Adrenal gland (tissue), 12 donors: ENCODE measurements around the gene ZNF335. TPM values are rescaled to one million over a fixed set of nuclear protein-coding genes. Genes with fewer than 3 reads are reported as not detected.

Source experiments
- DNase-seq, 7 donors: peaks; one replicate each; pipeline ENCODE4 v3.0.0-alpha.2; 2019 to 2020
- H3K27ac ChIP-seq, 5 donors: fragments of 200-600 bp; sonication (generic) in 4 of 5; 1 replicate in 3 of 5; 2 replicates in 2 of 5; pipeline versions ENCODE4 v1.5.1 to v1.8.0; 2016 to 2020; ENCODE audit warnings: mild to moderate bottlenecking in 1 of 5
- H3K27me3 ChIP-seq: fragments of 200-600 bp; 2 replicates; pipeline ENCODE4 v1.8.0; 2021
- H3K36me3 ChIP-seq, 2 donors: fragments of 200-600 bp; replicated peaks in 1 of 2; 1 replicate in 1 of 2; 2 replicates in 1 of 2; pipeline versions ENCODE4 v1.5.1 to v1.8.0; 2018 to 2022
- H3K4me1 ChIP-seq, 2 donors: fragments of 200-600 bp; replicated peaks in 1 of 2; 1 replicate in 1 of 2; 2 replicates in 1 of 2; pipeline versions ENCODE4 v1.5.1 to v1.8.0; 2018 to 2021
- H3K4me3 ChIP-seq, 4 donors: fragments of 200-600 bp; sonication (generic) in 3 of 4; one replicate each; pipeline ENCODE4 v1.5.1; 2016 to 2018
- H3K9me3 ChIP-seq, 3 donors: fragments of 200-600 bp; sonication (generic) in 1 of 3; replicated peaks in 1 of 3; 1 replicate in 2 of 3; 2 replicates in 1 of 3; pipeline versions ENCODE4 v1.5.1 to v1.8.0; 2016 to 2021
- CTCF ChIP-seq, 6 experiments: fragments of 450-650 bp in 4 of 6; fragments of 200-600 bp in 2 of 6; sonication (generic) in 1 of 6; IDR thresholded peaks; 1 replicate in 5 of 6; 2 replicates in 1 of 6; pipeline versions ENCODE4 v1.5.1 to v1.8.0; 2016 to 2021; ENCODE audit warnings: antibody characterized with exemption in 6 of 6, mild to moderate bottlenecking in 2 of 6, moderate library complexity in 1 of 6
- POLR2A ChIP-seq, 2 donors: fragments of 450-650 bp; IDR thresholded peaks; one replicate each; pipeline ENCODE4 v1.6.1; 2017; ENCODE audit warnings: antibody characterized with exemption in 2 of 2, mild to moderate bottlenecking in 2 of 2, moderate library complexity in 1 of 2
- WGBS, 4 donors: extraction: QIAGEN DNeasy Blood & Tissue Kit in 2 of 4; methylation state at CpG; one replicate each; pipeline versions ENCODE4 v1.1.5 to v1.1.7; 2013 to 2017; 5-methylcytosine and 5-hydroxymethylcytosine counted together
- intact Hi-C, 2 donors: fragments of 100-400 bp; cut with DNase I; formaldehyde crosslinking; loops; one replicate each; pipeline versions ENCODE4 v1.14.1 to v1.15.0; 2022 to 2023
- polyA plus RNA-seq, 3 donors: library from polyadenylated mRNA; stranded (reverse); fragments of 200-250 nt in 2 of 3; fragments of 350-450 nt in 1 of 3; fragmentation: Illumina TruSeq in 1 of 3; extraction: RNeasy Lipid Tissue Mini Kit (QIAGEN cat#74804) in 1 of 3; gene quantifications; one replicate each; pipeline ENCODE4 v1.2.3, GENCODE V29; 2013 to 2014
- total RNA-seq, 9 donors: library from RNA; depleted of rRNA in 4 of 9; stranded (reverse); fragments of >200 nt in 4 of 9; fragments of 120-200 nt in 1 of 9; fragmentation: NEBNext Ultra II Directional in 1 of 9; extraction: Animal tissue kit (Norgen Biotek cat#: 25700) in 1 of 9; gene quantifications; one replicate each; pipeline versions ENCODE4 v1.1.0 to v1.2.4, GENCODE V29; 2013 to 2023
- donor health status: healthy with polysubstance abuse.
- donor health status: Bipolar disorder and iron deficiency.
- donor health status: DM: yes; HTN: yes; CAD: no.
- donor health status: DM: no; HTN: no; CAD: no.
- donor health status: DM: no; HTN: no; CAD: no.
- donor health status: DM: yes; HTN: yes; CAD: no.

Gene ZNF335
- total and polyA plus RNA-seq, 12 donors: 5.4 to 45.1 (median 17.7) TPM

GRCh38 chr20:45899046-45899835 lies 72.8 kb downstream of the ZNF335 start:
- WGBS, 4 donors: 84 to 88% (median 87%) methylated on average over 11 to 13 of the region's 13 CpGs
- no peak for TF ChIP-seq POLR2A (IDR thresholded peaks at IDR 0.05)
- TF ChIP-seq CTCF (IDR thresholded peaks at IDR 0.05): no peak
- no peaks in the 10 kb centered on the region for H3K9me3 ChIP-seq
- peaks cover 0 to 5% of the 10 kb centered on the region in 2 donors for H3K4me1 ChIP-seq
- H3K36me3 ChIP-seq: peaks cover 0 to 97% of the 10 kb centered on the region in 2 donors
- H3K27me3 ChIP-seq: no peaks in the 10 kb centered on the region
- no peak overlapping the region for H3K4me3 ChIP-seq
- no peak overlapping the region for H3K27ac ChIP-seq
- no peak for DNase-seq
- intact Hi-C loops: loop anchor here (5.0 kb wide), 2 partner anchors 43 to 53 kb away; no protein-coding TSS in a partner anchor

Other genes with a start within 250 kb of the ZNF335 start
- not detected for gene SPINT4, start 249.9 kb downstream of the ZNF335 start, total RNA-seq
- not detected for gene SPINT4, start 249.9 kb downstream of the ZNF335 start, polyA plus RNA-seq
- gene WFDC3, start 180.3 kb downstream of the ZNF335 start, total RNA-seq: 1 to 10 TPM in 2 of 9 donors, under 1 TPM in 1, not detected in 6; 0.22 to 1.9 (median 1.8) TPM
- gene WFDC3, start 180.3 kb downstream of the ZNF335 start, polyA plus RNA-seq: 1 to 10 TPM in 2 of 3 donors, not detected in 1; 1.3 to 3.1 TPM
- gene DNTTIP1, start 180.2 kb downstream of the ZNF335 start, total RNA-seq: 10 to 100 TPM; 12.1 to 31.4 (median 27.3) TPM
- gene DNTTIP1, start 180.2 kb downstream of the ZNF335 start, polyA plus RNA-seq: 10 to 100 TPM; 34.5 to 49.4 (median 38.4) TPM
- 10 to 100 TPM in 1 of 9 donors, 1 to 10 TPM in 7, under 1 TPM in 1; 0.79 to 43.3 (median 2.2) TPM for gene UBE2C, start 159.6 kb downstream of the ZNF335 start, total RNA-seq
- gene UBE2C, start 159.6 kb downstream of the ZNF335 start, polyA plus RNA-seq: 1 to 10 TPM; 3.8 to 4.9 (median 4.7) TPM
- gene TNNC2, start 144.9 kb downstream of the ZNF335 start, total RNA-seq: 1 to 10 TPM in 7 of 9 donors, not detected in 2; 1.4 to 8.4 (median 2.8) TPM
- 10 to 100 TPM in 1 of 3 donors, 1 to 10 TPM in 2; 4.3 to 16.9 (median 8.2) TPM for gene TNNC2, start 144.9 kb downstream of the ZNF335 start, polyA plus RNA-seq
- gene SNX21, start 138.4 kb downstream of the ZNF335 start, total RNA-seq: 100 to 1,000 TPM in 3 of 9 donors, 10 to 100 TPM in 6; 61.6 to 183 (median 97.5) TPM
- gene SNX21, start 138.4 kb downstream of the ZNF335 start, polyA plus RNA-seq: 10 to 100 TPM; 35.1 to 66.3 (median 43.9) TPM
- 100 to 1,000 TPM in 1 of 9 donors, 10 to 100 TPM in 8; 34.6 to 134 (median 74.5) TPM for gene ACOT8, start 114.8 kb downstream of the ZNF335 start, total RNA-seq
- gene ACOT8, start 114.8 kb downstream of the ZNF335 start, polyA plus RNA-seq: 10 to 100 TPM; 33.7 to 78.8 (median 49.3) TPM
- 10 to 100 TPM in 1 of 9 donors, 1 to 10 TPM in 8; 3.7 to 19.5 (median 6.4) TPM for gene ZSWIM3, start 114.6 kb downstream of the ZNF335 start, total RNA-seq
- 1 to 10 TPM; 2.9 to 4.2 (median 3.1) TPM for gene ZSWIM3, start 114.6 kb downstream of the ZNF335 start, polyA plus RNA-seq
- gene ZSWIM1, start 91.0 kb downstream of the ZNF335 start, total RNA-seq: 10 to 100 TPM; 15.9 to 22.1 (median 18.6) TPM
- gene ZSWIM1, start 91.0 kb downstream of the ZNF335 start, polyA plus RNA-seq: 10 to 100 TPM in 1 of 3 donors, 1 to 10 TPM in 2; 4.2 to 19.2 (median 5.6) TPM
- gene SPATA25, start 84.6 kb downstream of the ZNF335 start, total RNA-seq: 10 to 100 TPM in 1 of 9 donors, 1 to 10 TPM in 6, under 1 TPM in 1, not detected in 1; 0.35 to 12.5 (median 4.0) TPM
- 1 to 10 TPM in 1 of 3 donors, under 1 TPM in 2; 0.29 to 3.5 (median 0.57) TPM for gene SPATA25, start 84.6 kb downstream of the ZNF335 start, polyA plus RNA-seq
- gene NEURL2, start 81.0 kb downstream of the ZNF335 start, total RNA-seq: 10 to 100 TPM in 7 of 9 donors, 1 to 10 TPM in 2; 6.0 to 36.4 (median 16.0) TPM
- 10 to 100 TPM in 1 of 3 donors, 1 to 10 TPM in 2; 1.0 to 19.1 (median 7.2) TPM for gene NEURL2, start 81.0 kb downstream of the ZNF335 start, polyA plus RNA-seq
- 100 to 1,000 TPM; 306 to 776 (median 516) TPM for gene CTSA, start 80.9 kb downstream of the ZNF335 start, total RNA-seq
- 100 to 1,000 TPM; 517 to 854 (median 731) TPM for gene CTSA, start 80.9 kb downstream of the ZNF335 start, polyA plus RNA-seq
- 1,000 to 10,000 TPM in 2 of 9 donors, 100 to 1,000 TPM in 7; 168 to 1,158 (median 460) TPM for gene PLTP, start 60.0 kb downstream of the ZNF335 start, total RNA-seq
- 100 to 1,000 TPM; 126 to 366 (median 157) TPM for gene PLTP, start 60.0 kb downstream of the ZNF335 start, polyA plus RNA-seq
- 10 to 100 TPM; 12.6 to 47.1 (median 40.4) TPM for gene PCIF1, start 37.5 kb downstream of the ZNF335 start, total RNA-seq
- gene PCIF1, start 37.5 kb downstream of the ZNF335 start, polyA plus RNA-seq: 10 to 100 TPM; 20.6 to 36.4 (median 35.9) TPM
- gene MMP9, start 36.7 kb upstream of the ZNF335 start, total RNA-seq: under 1 TPM in 8 of 9 donors, not detected in 1; 0.18 to 0.97 (median 0.34) TPM
- 1 to 10 TPM in 1 of 3 donors, under 1 TPM in 2; 0.07 to 1.2 (median 0.51) TPM for gene MMP9, start 36.7 kb upstream of the ZNF335 start, polyA plus RNA-seq
- 10 to 100 TPM in 6 of 9 donors, 1 to 10 TPM in 2, under 1 TPM in 1; 0.30 to 24.5 (median 12.9) TPM for gene SLC12A5, start 57.0 kb upstream of the ZNF335 start, total RNA-seq
- gene SLC12A5, start 57.0 kb upstream of the ZNF335 start, polyA plus RNA-seq: 100 to 1,000 TPM in 2 of 3 donors, 10 to 100 TPM in 1; 15.0 to 121 (median 120) TPM
- gene NCOA5, start 117.8 kb upstream of the ZNF335 start, total RNA-seq: 10 to 100 TPM; 17.8 to 44.8 (median 25.9) TPM
- gene NCOA5, start 117.8 kb upstream of the ZNF335 start, polyA plus RNA-seq: 10 to 100 TPM; 18.7 to 24.8 (median 19.0) TPM
- gene CD40, start 146.1 kb upstream of the ZNF335 start, total RNA-seq: 10 to 100 TPM in 3 of 9 donors, 1 to 10 TPM in 6; 4.5 to 13.5 (median 8.9) TPM
- gene CD40, start 146.1 kb upstream of the ZNF335 start, polyA plus RNA-seq: 10 to 100 TPM in 2 of 3 donors, 1 to 10 TPM in 1; 6.8 to 20.5 (median 13.1) TPM